ENCODE measurements around the gene CNTN5. TPM values are rescaled to one million over a fixed set of nuclear protein-coding genes. Genes with fewer than 3 reads are reported as not detected.

CNTN5 gene
- total RNA-seq, 1 experiment from 2014 or later: not detected

GRCh38 chr11:100229086-100229485 lies 1208.3 kb downstream of the CNTN5 start:
- Mint-ChIP-seq H3K4me1 (ENCODE audit: insufficient read depth, unreplicated experiment) (no peaks in the 10 kb centered on the region), H3K4me3 (ENCODE audit: unreplicated experiment) (no peak overlapping the region), H3K27me3 (ENCODE audit: insufficient read depth, unreplicated experiment) (peaks cover 41% of the 10 kb centered on the region), H3K27ac (ENCODE audit: low read depth, unreplicated experiment) (no peak overlapping the region), H3K36me3 (ENCODE audit: insufficient read depth, unreplicated experiment) (no peaks in the 10 kb centered on the region), H3K9me3 (ENCODE audit: unreplicated experiment) (peaks cover 9% of the 10 kb centered on the region)
- BruUV-seq (replicated peaks): no TSS peak
- ChIA-PET CTCF (interaction anchor here (0.6 kb wide), 1 partner anchor 9 kb away, joined by 3 read pairs; no protein-coding TSS in a partner anchor), POLR2A (no interaction called here)
- TF ChIP-seq, protein P1, sequence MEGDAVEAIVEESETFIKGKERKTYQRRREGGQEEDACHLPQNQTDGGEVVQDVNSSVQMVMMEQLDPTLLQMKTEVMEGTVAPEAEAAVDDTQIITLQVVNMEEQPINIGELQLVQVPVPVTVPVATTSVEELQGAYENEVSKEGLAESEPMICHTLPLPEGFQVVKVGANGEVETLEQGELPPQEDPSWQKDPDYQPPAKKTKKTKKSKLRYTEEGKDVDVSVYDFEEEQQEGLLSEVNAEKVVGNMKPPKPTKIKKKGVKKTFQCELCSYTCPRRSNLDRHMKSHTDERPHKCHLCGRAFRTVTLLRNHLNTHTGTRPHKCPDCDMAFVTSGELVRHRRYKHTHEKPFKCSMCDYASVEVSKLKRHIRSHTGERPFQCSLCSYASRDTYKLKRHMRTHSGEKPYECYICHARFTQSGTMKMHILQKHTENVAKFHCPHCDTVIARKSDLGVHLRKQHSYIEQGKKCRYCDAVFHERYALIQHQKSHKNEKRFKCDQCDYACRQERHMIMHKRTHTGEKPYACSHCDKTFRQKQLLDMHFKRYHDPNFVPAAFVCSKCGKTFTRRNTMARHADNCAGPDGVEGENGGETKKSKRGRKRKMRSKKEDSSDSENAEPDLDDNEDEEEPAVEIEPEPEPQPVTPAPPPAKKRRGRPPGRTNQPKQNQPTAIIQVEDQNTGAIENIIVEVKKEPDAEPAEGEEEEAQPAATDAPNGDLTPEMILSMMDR (IDR thresholded peaks at IDR 0.05; ENCODE audit: unreplicated experiment): no peak
- no peak for DNase-seq (ENCODE audit: unreplicated experiment)
- intact Hi-C loops (cut with micrococcal nuclease): no loop called here

GRCh38 chr11:100232006-100232405 lies 1211.3 kb downstream of the CNTN5 start:
- Mint-ChIP-seq H3K27ac (ENCODE audit: low read depth, unreplicated experiment) (no peak overlapping the region), H3K9me3 (ENCODE audit: unreplicated experiment) (peaks cover 9% of the 10 kb centered on the region), H3K4me1 (ENCODE audit: insufficient read depth, unreplicated experiment) (no peaks in the 10 kb centered on the region), H3K27me3 (ENCODE audit: insufficient read depth, unreplicated experiment) (peaks cover 39% of the 10 kb centered on the region), H3K4me3 (ENCODE audit: unreplicated experiment) (no peak overlapping the region), H3K36me3 (ENCODE audit: insufficient read depth, unreplicated experiment) (no peaks in the 10 kb centered on the region)
- intact Hi-C loops (cut with micrococcal nuclease): no loop called here
- ChIA-PET CTCF (no interaction called here), POLR2A (no interaction called here)
- DNase-seq (ENCODE audit: unreplicated experiment): no peak
- BruUV-seq (replicated peaks): no TSS peak
- TF ChIP-seq, protein P1 (IDR thresholded peaks at IDR 0.05; ENCODE audit: unreplicated experiment): no peak

DNA sequence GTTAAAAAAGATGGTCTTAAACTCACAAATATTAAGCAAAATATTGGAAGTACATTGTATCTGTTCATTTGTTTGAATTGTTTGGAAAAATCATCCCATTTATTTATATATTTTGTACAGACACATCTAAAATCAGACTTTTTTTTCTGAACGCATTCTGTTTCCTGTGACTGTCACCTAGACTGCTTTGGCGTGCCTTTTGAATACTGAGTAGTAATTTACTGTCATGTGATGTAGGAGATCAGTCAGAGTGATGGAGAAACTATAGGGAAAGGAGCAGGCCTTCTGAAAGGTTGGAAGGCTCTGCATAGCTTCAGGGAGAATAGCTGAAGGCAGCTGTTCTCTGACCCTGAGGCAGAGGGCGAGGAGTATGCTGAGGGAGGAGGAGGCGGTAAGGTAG lies 1214.3 kb downstream of the CNTN5 start:
- no peak for DNase-seq (ENCODE audit: unreplicated experiment)
- CTCF ChIA-PET: no interaction called here
- Mint-ChIP-seq H3K4me1 (ENCODE audit: insufficient read depth, unreplicated experiment) (no peaks in the 10 kb centered on the region), H3K4me3 (ENCODE audit: unreplicated experiment) (no peak overlapping the region), H3K27me3 (ENCODE audit: insufficient read depth, unreplicated experiment) (peaks cover 22% of the 10 kb centered on the region), H3K36me3 (ENCODE audit: insufficient read depth, unreplicated experiment) (no peaks in the 10 kb centered on the region), H3K27ac (ENCODE audit: low read depth, unreplicated experiment) (no peak overlapping the region), H3K9me3 (ENCODE audit: unreplicated experiment) (peaks cover 9% of the 10 kb centered on the region)
- no TSS peak for BruUV-seq (replicated peaks)
- TF ChIP-seq, protein P1 (IDR thresholded peaks at IDR 0.05; ENCODE audit: unreplicated experiment): no peak
- POLR2A ChIA-PET: no interaction called here
- intact Hi-C loops (cut with micrococcal nuclease): no loop called here

- no peaks in the 10 kb centered on the region for H3K9me3 Mint-ChIP-seq (ENCODE audit: unreplicated experiment)
- DNase-seq (ENCODE audit: unreplicated experiment): no peak
- H3K27ac Mint-ChIP-seq (ENCODE audit: low read depth, unreplicated experiment): no peak overlapping the region
- no peaks in the 10 kb centered on the region for H3K27me3 Mint-ChIP-seq (ENCODE audit: insufficient read depth, unreplicated experiment)
- intact Hi-C loops (cut with micrococcal nuclease): no loop called here
- no TSS peak for BruUV-seq (replicated peaks)
- ChIA-PET CTCF (no interaction called here), POLR2A (no interaction called here)
- H3K4me1 Mint-ChIP-seq (ENCODE audit: insufficient read depth, unreplicated experiment): no peaks in the 10 kb centered on the region
- H3K36me3 Mint-ChIP-seq (ENCODE audit: insufficient read depth, unreplicated experiment): no peaks in the 10 kb centered on the region
- TF ChIP-seq, protein P1 (IDR thresholded peaks at IDR 0.05; ENCODE audit: unreplicated experiment): no peak
- no peak overlapping the region for H3K4me3 Mint-ChIP-seq (ENCODE audit: unreplicated experiment)
Observed at GRCh38 chr11:100240025-100240539, 1219.3 kb downstream of the CNTN5 start.

Measured in MCF 10A (cell line).